OCI-LY3 (cell line): ENCODE data around the gene RELN.

Experiments used
- H2AFZ ChIP-seq: fragments of 200-600, 300-600 bp; shearing (Covaris generic); 2 replicates; pipeline ENCODE4 v1.6.0; 2014; ENCODE audit warnings: antibody characterized with exemption, low read depth, low read length
- H3K27ac ChIP-seq: fragments of 200-600, 300-600 bp; sonication (generic); 2 replicates; pipeline ENCODE4 v1.5.1; 2014; ENCODE audit warnings: mild to moderate bottlenecking, low read length, moderate library complexity, mixed read lengths
- H3K27me3 ChIP-seq: fragments of 200-600, 300-600 bp; sonication (generic); 2 replicates; pipeline ENCODE4 v1.6.1; 2014; ENCODE audit warnings: low read depth, low read length, mixed read lengths
- H3K36me3 ChIP-seq: fragments of 200-600, 300-600 bp; sonication (generic); replicated peaks from 2 replicates; pipeline ENCODE3; 2014; ENCODE audit warnings: low read depth, low read length, mixed read lengths
- H3K4me1 ChIP-seq: fragments of 300-600, 200-600 bp; sonication (generic); 2 replicates; pipeline ENCODE4 v1.6.1; 2014; ENCODE audit warnings: low read length, mixed read lengths
- H3K4me2 ChIP-seq: fragments of 200-600, 300-600 bp; sonication (generic); 2 replicates; pipeline ENCODE4 v1.6.1; 2014; ENCODE audit warnings: low read length, mixed read lengths
- H3K4me3 ChIP-seq: fragments of 300-600, 200-600 bp; sonication (generic); 2 replicates; pipeline ENCODE4 v1.5.1; 2014; ENCODE audit warnings: antibody characterized with exemption, mild to moderate bottlenecking, low read length, moderate library complexity
- H3K79me2 ChIP-seq: fragments of 300-600, 200-600 bp; shearing (Covaris generic); 2 replicates; pipeline ENCODE4 v1.6.1; 2014; ENCODE audit warnings: mild to moderate bottlenecking, low read length, mixed read lengths
- H3K9ac ChIP-seq: fragments of 300-600, 200-600 bp; shearing (Covaris generic); 2 replicates; pipeline ENCODE4 v1.6.0; 2014; ENCODE audit warnings: mild to moderate bottlenecking, low read length, moderate library complexity
- H3K9me3 ChIP-seq: fragments of 200-600, 300-600 bp; shearing (Covaris generic); 2 replicates; pipeline ENCODE4 v1.6.1; 2014; ENCODE audit warnings: low read length, mixed read lengths; ENCODE audit not compliant: insufficient read depth
- H4K20me1 ChIP-seq: fragments of 200-600, 300-600 bp; sonication (generic); 2 replicates; pipeline ENCODE4 v1.6.1; 2016; ENCODE audit warnings: low read length, mixed read lengths; ENCODE audit not compliant: insufficient read depth
- CTCF ChIP-seq: fragments of 200-600, 300-600 bp; sonication (generic); IDR thresholded peaks from 2 replicates; pipeline ENCODE4 v1.5.1; 2014; ENCODE audit warnings: antibody characterized with exemption, low read length, low read depth
- EZH2phosphoT487 ChIP-seq: fragments of 200-600 bp; shearing (Covaris generic); IDR thresholded peaks from 2 replicates; pipeline ENCODE4 v1.6.1; 2018; ENCODE audit warnings: antibody characterized with exemption, mixed run types, low read depth

RELN gene

GRCh38 chr7:103735377-103735776 lies 254.1 kb downstream of the RELN start:
- no peak overlapping the region for H3K9ac ChIP-seq
- H3K27me3 ChIP-seq: peaks cover 14% of the 10 kb centered on the region
- peaks cover 9% of the 10 kb centered on the region for H3K4me1 ChIP-seq
- no peaks in the 10 kb centered on the region for H3K36me3 ChIP-seq
- no peaks in the 10 kb centered on the region for H3K79me2 ChIP-seq
- H3K4me3 ChIP-seq: no peak overlapping the region
- TF ChIP-seq CTCF (no peak), EZH2phosphoT487 (no peak)
- no peak overlapping the region for H2AFZ ChIP-seq
- H4K20me1 ChIP-seq: no peaks in the 10 kb centered on the region
- no peaks in the 10 kb centered on the region for H3K9me3 ChIP-seq
- no peak overlapping the region for H3K4me2 ChIP-seq
- no peak overlapping the region for H3K27ac ChIP-seq

- H3K4me2 ChIP-seq: no peak overlapping the region
- no peaks in the 10 kb centered on the region for H3K36me3 ChIP-seq
- no peak overlapping the region for H3K4me3 ChIP-seq
- H2AFZ ChIP-seq: no peak overlapping the region
- H3K4me1 ChIP-seq: no peaks in the 10 kb centered on the region
- H3K27me3 ChIP-seq: peaks cover 4% of the 10 kb centered on the region
- no peaks in the 10 kb centered on the region for H3K79me2 ChIP-seq
- TF ChIP-seq CTCF (no peak), EZH2phosphoT487 (no peak)
- no peak overlapping the region for H3K9ac ChIP-seq
- H3K9me3 ChIP-seq: no peaks in the 10 kb centered on the region
- no peaks in the 10 kb centered on the region for H4K20me1 ChIP-seq
- H3K27ac ChIP-seq: no peak overlapping the region
Observed at GRCh38 chr7:103731169-103731568, 258.3 kb downstream of the RELN start.

- TF ChIP-seq EZH2phosphoT487 (no peak), CTCF (no peak)
- H3K9me3 ChIP-seq: no peaks in the 10 kb centered on the region
- no peak overlapping the region for H3K27ac ChIP-seq
- H3K27me3 ChIP-seq: no peaks in the 10 kb centered on the region; the same call in 1 of the 2 replicates
- H3K4me3 ChIP-seq: no peak overlapping the region
- H3K9ac ChIP-seq: no peak overlapping the region
- no peak overlapping the region for H2AFZ ChIP-seq
- no peaks in the 10 kb centered on the region for H4K20me1 ChIP-seq
- H3K4me1 ChIP-seq: no peaks in the 10 kb centered on the region
- no peak overlapping the region for H3K4me2 ChIP-seq
- H3K79me2 ChIP-seq: no peaks in the 10 kb centered on the region
- H3K36me3 ChIP-seq: no peaks in the 10 kb centered on the region
Observed at GRCh38 chr7:103729026-103729425, 260.4 kb downstream of the RELN start.

GRCh38 chr7:103727982-103728610 lies 261.4 kb downstream of the RELN start:
- no peaks in the 10 kb centered on the region for H3K36me3 ChIP-seq
- H3K27ac ChIP-seq: no peak overlapping the region
- no peak overlapping the region for H3K4me3 ChIP-seq
- H2AFZ ChIP-seq: no peak overlapping the region
- no peaks in the 10 kb centered on the region for H4K20me1 ChIP-seq
- H3K9me3 ChIP-seq: no peaks in the 10 kb centered on the region
- H3K27me3 ChIP-seq: no peaks in the 10 kb centered on the region; the same call in 1 of the 2 replicates
- no peak for TF ChIP-seq EZH2phosphoT487
- H3K4me1 ChIP-seq: no peaks in the 10 kb centered on the region
- H3K9ac ChIP-seq: no peak overlapping the region
- H3K79me2 ChIP-seq: no peaks in the 10 kb centered on the region
- no peak overlapping the region for H3K4me2 ChIP-seq
